Mammary epithelial cell (primary cell): ENCODE data around the gene NUMBL.

ENCODE experiments used
- CTCF ChIP-seq, 2 donors: IDR thresholded peaks in 1 of 2; conservative IDR thresholded peaks in 1 of 2; 2 replicates each; pipeline ENCODE4 v1.5.1; 2011 to 2012; ENCODE audit warnings: inconsistent platforms in 2 of 2, low read length in 2 of 2, mild to moderate bottlenecking in 2 of 2, control low read depth in 1 of 2, low read depth in 1 of 2; ENCODE audit not compliant: insufficient read depth in 1 of 2; ENCODE audit errors: extremely low read depth in 1 of 2
- EZH2 ChIP-seq: IDR thresholded peaks from 2 replicates; pipeline ENCODE4 v1.6.1; 2012; ENCODE audit warnings: low read length, inconsistent platforms, borderline replicate concordance

- TF ChIP-seq CTCF (conservative IDR thresholded peaks at IDR 0.05 in 1 of 2, IDR thresholded peaks at IDR 0.05 in 1 of 2; ENCODE audit: extremely low read depth in 1 of 2, insufficient read depth in 1 of 2, low read depth in 1 of 2, low read length in 2 of 2), result no peak
- TF ChIP-seq EZH2, result no peak
Observed at GRCh38 chr19:40639638-40639982, 50.8 kb downstream of the NUMBL start.
